Right cardiac atrium (tissue), 5 donors: ENCODE data around the gene GPR108. TPM values are rescaled to one million over a fixed set of nuclear protein-coding genes. Genes with fewer than 3 reads are reported as not detected.

Experiments
- ATAC-seq, 2 donors: fragments of 200-7000 bp; cut with Tn5 transposase; one replicate each; pipeline versions ENCODE4 v1.8.0 to v1.9.1; 2020; ENCODE audit warnings: moderate library complexity in 2 of 2, mild to moderate bottlenecking in 1 of 2
- DNase-seq, 3 donors: peaks; one replicate each; pipeline ENCODE4 v3.0.0-alpha.2; 2020
- H3K27ac ChIP-seq: one replicate; pipeline ENCODE4 v1.5.1; 2013; ENCODE audit warnings: mild to moderate bottlenecking, low read length, control low read depth, moderate library complexity
- H3K27me3 ChIP-seq: one replicate; pipeline ENCODE4 v1.6.1; 2013; ENCODE audit not compliant: control insufficient read depth, insufficient read depth
- H3K4me1 ChIP-seq: one replicate; pipeline ENCODE4 v1.6.1; 2013; ENCODE audit warnings: low read length; ENCODE audit not compliant: control insufficient read depth, insufficient read depth
- H3K4me3 ChIP-seq: one replicate; pipeline ENCODE4 v1.5.1; 2013; ENCODE audit warnings: low read length, control low read depth
- H3K9me3 ChIP-seq: one replicate; pipeline ENCODE4 v1.6.1; 2013; ENCODE audit warnings: low read length; ENCODE audit not compliant: control insufficient read depth
- WGBS: extraction: QIAGEN DNeasy Blood & Tissue Kit; methylation state at CpG from one replicate; pipeline ENCODE4 v1.1.7; 2013; 5-methylcytosine and 5-hydroxymethylcytosine counted together
- intact Hi-C, 4 donors: fragments of 100-400 bp; cut with DNase I; formaldehyde crosslinking; loops; one replicate each; pipeline versions ENCODE4 v1.11.0 to v1.14.0; 2022 to 2023
- polyA plus RNA-seq: library from polyadenylated mRNA; stranded (reverse); fragments of 200-250 nt; gene quantifications from one replicate; pipeline ENCODE4 v1.2.3, GENCODE V29; 2013
- total RNA-seq, 4 donors: library from RNA; stranded (reverse); fragmentation: NEBNext Ultra II Directional; extraction: Animal tissue kit (Norgen Biotek cat#: 25700); gene quantifications; one replicate each; pipeline ENCODE4 v1.2.1, GENCODE V29; 2021
- donor health status: healthy with polysubstance abuse.
- donor health status: DM: no; HTN: yes; CAD: no.
- donor health status: DM: no; HTN: no; CAD: no.
- donor health status: DM: no; HTN: yes; CAD: no; lungs with severe emphysema.
- donor health status: DM: yes; HTN: yes; CAD: no.

GPR108 gene
- total and polyA plus RNA-seq, 5 donors = 28.2 to 38.4 (median 35.8) TPM

DNA sequence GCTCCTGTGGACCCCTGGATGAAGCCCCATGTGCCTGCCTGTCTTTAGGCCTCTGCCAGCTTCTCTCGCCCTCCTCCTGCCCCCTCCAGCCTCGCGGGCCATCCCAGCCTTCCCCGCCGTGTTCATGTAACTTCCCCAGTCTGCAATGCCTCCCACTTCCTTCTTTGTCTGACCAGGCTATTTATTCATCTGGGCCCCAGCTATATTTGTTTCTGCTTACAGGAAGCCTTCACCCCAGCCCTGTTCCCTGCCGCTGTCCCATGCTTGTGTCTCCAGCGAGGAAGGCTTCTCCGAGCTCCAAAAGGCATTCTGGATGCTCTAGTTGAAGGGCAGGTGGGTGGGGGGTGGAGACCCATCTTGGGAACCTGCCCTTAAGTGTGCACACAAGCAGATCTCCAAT, 9.0 kb downstream of the GPR108 start:
- Histone ChIP-seq H3K4me1 (no peaks in the 10 kb centered on the region), H3K27me3 (no peaks in the 10 kb centered on the region), H3K27ac (no peak overlapping the region), H3K9me3 (no peaks in the 10 kb centered on the region), H3K4me3 (no peak overlapping the region)
- ATAC-seq (no peak), DNase-seq (peak in 2 of 3 donors; percentile 68 to 76)
- intact Hi-C loops = no loop called here
- 34% methylated on average over 8 of the region's 8 CpGs for WGBS

DNA sequence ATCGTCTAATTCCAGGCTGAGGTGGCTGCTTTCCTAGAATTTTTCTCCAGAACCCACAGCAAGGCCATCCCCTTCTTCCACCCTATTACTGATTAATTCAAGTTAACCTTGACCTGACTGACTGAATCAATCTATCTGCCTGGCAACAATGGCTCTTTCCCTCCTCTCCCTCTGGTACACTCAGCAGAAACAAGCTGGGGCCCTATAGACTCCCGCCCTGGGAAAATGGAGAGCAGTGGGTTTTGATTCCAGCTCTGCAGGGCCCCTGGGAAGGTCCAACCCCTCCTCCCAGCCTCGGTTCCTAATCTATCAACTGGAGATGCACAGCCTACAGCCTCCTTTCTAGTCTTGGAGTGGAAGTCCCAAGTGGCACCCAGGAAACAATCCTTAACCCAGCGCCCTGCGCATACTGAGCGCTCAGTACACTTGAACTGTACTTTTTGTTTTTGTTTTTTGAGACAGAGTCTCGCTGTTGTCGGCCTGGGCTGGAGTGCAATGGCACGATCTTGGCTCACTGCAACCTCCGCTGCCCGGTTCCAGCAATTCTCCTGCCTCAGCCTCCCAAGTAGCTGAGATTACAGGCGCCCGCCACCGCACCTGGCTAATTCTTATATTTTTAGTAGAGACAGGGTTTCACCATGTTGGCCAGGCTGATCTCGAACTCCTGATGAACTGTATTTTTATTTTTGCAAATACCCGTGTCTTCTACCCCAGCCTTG, 11.7 kb downstream of the GPR108 start:
- intact Hi-C loops = no loop called here
- H3K4me1 ChIP-seq = no peaks in the 10 kb centered on the region
- ATAC-seq (no peak), DNase-seq (peak in 1 of 3 donors; percentile 6)
- no peaks in the 10 kb centered on the region for H3K9me3 ChIP-seq
- WGBS = 88% methylated on average over 16 of the region's 16 CpGs
- no peak overlapping the region for H3K27ac ChIP-seq
- H3K27me3 ChIP-seq = no peaks in the 10 kb centered on the region
- no peak overlapping the region for H3K4me3 ChIP-seq

DNA sequence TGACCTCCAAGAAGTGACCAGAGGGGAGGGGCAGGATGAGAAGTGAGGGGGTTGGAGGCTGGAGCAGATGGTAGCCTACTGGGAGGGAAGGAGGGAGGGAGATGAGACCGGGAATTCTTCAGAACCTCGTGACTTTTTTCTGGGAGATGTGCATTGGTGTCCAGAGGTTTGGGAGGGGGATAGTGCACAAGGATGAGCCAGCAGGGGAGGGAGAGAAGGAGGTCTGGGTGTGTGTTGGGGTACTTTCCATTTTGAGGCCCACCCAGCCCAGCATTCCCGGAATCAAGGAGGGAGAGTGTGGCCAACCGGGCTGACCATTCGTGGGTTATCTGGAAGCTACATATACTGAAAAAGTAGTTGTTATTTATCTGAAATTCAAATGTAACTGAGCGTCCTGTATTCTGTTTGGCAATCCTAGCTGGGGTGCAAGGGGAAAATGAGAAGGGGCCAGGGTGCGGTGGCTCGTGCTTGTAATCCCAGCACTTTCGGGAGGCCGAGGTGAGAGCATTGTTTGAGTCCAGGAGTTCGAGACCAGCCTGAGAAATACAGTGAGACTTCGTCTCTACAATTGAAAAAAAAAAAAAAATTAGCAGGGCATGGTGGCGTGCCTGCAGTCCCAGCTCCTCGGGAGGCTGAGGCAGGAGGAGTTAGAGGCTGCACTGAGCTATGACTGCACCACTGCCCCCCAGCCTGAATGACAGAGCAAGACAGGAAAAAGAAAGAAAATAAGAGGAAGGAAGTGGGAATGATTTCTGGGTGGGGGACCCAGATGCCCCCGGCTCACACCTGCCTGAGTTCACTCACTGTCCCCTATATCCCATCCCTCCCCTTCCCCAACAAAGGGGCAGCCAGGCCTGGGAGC, 12.5 kb downstream of the GPR108 start:
- Histone ChIP-seq H3K9me3 (no peaks in the 10 kb centered on the region), H3K27me3 (no peaks in the 10 kb centered on the region), H3K4me3 (no peak overlapping the region), H3K4me1 (no peaks in the 10 kb centered on the region), H3K27ac (no peak overlapping the region)
- ATAC-seq (no peak), DNase-seq (peak in 1 of 3 donors; percentile 24)
- intact Hi-C loops = no loop called here
- 66% methylated on average over 15 of the region's 15 CpGs for WGBS

DNA sequence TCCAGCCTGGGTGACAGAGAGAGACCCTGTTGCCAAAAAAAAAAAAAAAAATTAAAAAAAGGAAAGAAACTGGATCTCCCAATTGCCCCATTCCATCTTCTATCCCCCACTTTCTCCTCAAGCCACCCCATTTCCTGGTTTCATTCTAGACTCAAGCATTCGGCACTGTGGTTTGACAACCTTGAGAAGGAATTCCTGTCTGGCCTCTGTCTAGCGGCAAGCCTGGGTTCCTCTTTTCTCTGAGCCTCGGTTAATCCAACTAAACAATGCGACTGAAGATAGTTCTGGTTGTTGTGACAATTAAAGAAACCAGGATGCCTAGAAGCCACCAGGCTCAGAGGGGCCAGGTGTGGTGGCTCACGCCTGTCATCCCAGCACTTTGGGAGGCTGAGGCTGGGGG, 13.6 kb downstream of the GPR108 start:
- 52% methylated on average over 5 of the region's 5 CpGs for WGBS
- H3K27me3 ChIP-seq = no peaks in the 10 kb centered on the region
- ATAC-seq = no peak
- H3K4me3 ChIP-seq = no peak overlapping the region
- no peaks in the 10 kb centered on the region for H3K9me3 ChIP-seq
- DNase-seq = peak in 1 of 3 donors; percentile 36
- no peak overlapping the region for H3K27ac ChIP-seq
- no peaks in the 10 kb centered on the region for H3K4me1 ChIP-seq
- intact Hi-C loops = no loop called here

DNA sequence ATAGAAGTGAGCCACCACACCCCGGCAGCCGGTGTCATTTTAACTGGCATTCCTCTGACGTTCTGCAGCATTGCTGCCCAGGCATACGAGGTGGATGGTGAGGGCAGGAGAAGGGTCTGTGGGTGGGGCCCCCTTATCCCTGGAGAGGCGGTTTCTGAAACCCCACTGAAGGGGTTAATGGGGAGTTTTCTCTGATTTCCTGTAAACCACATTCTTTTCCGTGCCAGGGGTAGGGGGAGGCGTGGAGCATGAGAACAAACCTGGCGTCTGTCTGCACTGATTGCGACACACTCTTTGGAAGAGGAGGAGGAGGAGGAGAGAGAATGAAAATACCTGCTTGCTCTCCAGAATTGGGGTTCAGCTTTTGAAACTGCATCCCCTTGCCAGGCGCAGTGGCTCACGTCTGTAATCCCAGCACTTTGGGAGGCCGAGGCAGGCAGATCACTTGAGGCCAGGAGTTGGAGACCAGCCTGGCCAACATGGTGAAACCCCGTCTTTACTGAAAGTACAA, 14.2 kb downstream of the GPR108 start:
- DNase-seq (peak; percentile 75 to 87 (median 77)), ATAC-seq (peak; percentile 28 to 47)
- no peak overlapping the region for H3K4me3 ChIP-seq
- H3K9me3 ChIP-seq = no peaks in the 10 kb centered on the region
- 20% methylated on average over 13 of the region's 13 CpGs for WGBS
- H3K27ac ChIP-seq = no peak overlapping the region
- H3K27me3 ChIP-seq = no peaks in the 10 kb centered on the region
- intact Hi-C loops = no loop called here
- H3K4me1 ChIP-seq = no peaks in the 10 kb centered on the region

DNA sequence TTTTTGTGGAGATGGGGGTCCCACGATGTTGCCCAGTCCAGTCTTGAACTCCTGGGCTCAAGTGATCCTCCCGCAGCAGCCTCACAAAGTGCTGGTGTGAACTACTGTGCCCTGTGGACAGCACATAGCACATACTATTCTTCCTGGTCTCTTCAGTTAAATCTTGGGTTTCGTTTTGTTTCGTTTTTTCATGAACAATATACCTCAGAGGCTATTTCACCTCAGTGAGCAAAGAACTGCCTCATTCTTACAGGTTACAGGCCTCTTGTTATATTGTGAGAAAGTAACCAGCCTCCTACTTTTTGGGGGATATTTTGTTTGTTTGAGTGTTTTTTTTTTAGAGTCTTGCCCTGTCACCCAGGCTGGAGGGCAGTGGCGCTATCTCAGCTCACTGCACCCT, 15.6 kb downstream of the GPR108 start:
- Histone ChIP-seq H3K27me3 (no peaks in the 10 kb centered on the region), H3K4me1 (no peaks in the 10 kb centered on the region), H3K9me3 (no peaks in the 10 kb centered on the region), H3K4me3 (no peak overlapping the region), H3K27ac (no peak overlapping the region)
- intact Hi-C loops = no loop called here
- DNase-seq = peak in 2 of 3 donors; percentile 9 to 17
- WGBS = 81% methylated on average over 5 of the region's 5 CpGs
- no peak for ATAC-seq

DNA sequence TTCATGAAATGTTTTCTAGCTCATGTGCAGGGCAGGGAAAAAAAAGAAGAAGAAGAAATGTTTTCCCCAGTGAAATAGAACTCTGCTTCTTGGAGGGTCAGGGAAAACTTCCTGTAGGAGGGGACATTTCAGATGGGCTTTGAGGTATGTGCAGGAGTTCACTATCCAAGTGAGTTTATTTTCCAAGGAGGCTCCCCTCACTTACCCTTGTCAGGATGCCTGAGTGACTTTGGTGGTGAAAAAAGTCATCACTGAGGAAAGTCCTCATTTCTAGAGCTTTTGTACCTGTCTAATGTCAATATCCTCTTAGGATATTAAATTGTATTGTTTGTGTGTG, 16.3 kb downstream of the GPR108 start:
- intact Hi-C loops = no loop called here
- no peak for ATAC-seq
- H3K4me1 ChIP-seq = no peaks in the 10 kb centered on the region

DNA sequence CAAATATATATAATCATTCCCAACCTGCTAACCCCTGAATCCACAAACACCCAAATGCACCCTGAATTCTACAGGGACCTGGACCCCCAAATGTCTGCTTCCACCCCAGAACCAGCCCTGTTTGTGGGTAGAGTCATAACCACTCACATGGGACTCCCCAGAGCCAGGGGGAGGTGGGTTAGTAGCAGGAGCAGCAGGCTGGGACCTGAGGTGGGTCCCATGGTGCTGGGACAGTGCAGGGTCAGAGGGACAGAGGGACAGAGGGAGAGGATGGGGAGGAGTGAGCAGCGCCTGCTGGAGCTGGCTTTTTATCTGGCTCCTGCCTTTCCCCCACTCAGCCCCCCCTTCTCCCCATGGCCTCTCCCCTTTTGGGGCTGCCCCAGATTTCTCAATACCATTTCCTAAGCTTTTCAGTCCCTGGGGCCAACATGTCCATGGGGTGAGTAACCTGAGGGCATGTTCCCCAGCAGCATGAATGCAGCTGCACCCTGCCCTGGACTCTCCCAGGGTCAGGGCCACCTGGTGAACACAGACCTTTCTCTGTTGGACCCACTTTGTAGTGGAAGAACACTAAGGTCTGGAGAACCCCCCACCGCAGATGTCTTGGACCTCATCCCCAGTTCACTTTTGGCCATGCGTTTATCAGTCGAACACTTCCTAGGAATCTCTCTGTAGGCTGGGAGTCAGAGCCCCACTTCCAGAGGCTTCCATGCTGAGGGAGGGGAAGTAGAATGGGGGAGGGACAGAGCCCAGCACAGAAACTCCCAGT, 16.8 kb downstream of the GPR108 start, which contains the start of gene C3:
C3 (minus strand) TSS at position 282 of the 769 bp plus-strand sequence; CDS start at position 221, 61 bp downstream.
- H3K27me3 ChIP-seq = no peaks in the 10 kb centered on the region
- peak within 1 kb of the TSS; percentile 55 for H3K27ac ChIP-seq
- intact Hi-C loops = no loop called here
- 40% methylated on average over 4 of the region's 4 CpGs for WGBS
- peak; percentile 84 to 86 for ATAC-seq
- peak; percentile 79 to 86 (median 80) for DNase-seq
- no peaks in the 10 kb centered on the region for H3K4me1 ChIP-seq
- H3K4me3 ChIP-seq = peak within 1 kb of the TSS; percentile 3
- no peaks in the 10 kb centered on the region for H3K9me3 ChIP-seq

More for the DNA sequence above, 16.3 kb downstream of the GPR108 start:
- Histone ChIP-seq H3K9me3 (no peaks in the 10 kb centered on the region), H3K4me3 (no peak overlapping the region), H3K27me3 (no peaks in the 10 kb centered on the region), H3K27ac (no peak overlapping the region)
- no peak for DNase-seq

DNA sequence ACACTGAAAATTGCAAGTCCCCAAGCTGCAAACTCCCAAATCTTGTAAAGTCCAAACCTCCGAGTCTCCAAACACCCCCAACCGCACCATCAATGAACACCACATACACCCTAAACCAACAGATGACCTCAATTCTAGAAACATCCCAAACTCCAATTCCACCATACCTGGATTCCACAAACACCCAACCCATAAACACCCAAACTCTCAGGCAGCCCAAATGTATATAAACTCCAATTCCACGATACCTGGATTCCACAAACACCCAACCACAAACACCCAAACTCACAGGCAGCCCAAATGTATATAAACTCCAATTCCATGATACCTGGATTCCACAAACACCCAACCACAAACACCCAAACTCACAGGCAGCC, 17.4 kb downstream of the GPR108 start:
- WGBS = 72% methylated on average over 3 of the region's 3 CpGs
- peak overlapping the region; percentile 3 for H3K4me3 ChIP-seq
- intact Hi-C loops = no loop called here
- no peaks in the 10 kb centered on the region for H3K4me1 ChIP-seq
- H3K9me3 ChIP-seq = no peaks in the 10 kb centered on the region
- H3K27me3 ChIP-seq = no peaks in the 10 kb centered on the region
- DNase-seq (no peak), ATAC-seq (no peak)
- H3K27ac ChIP-seq = peak overlapping the region; percentile 5

DNA sequence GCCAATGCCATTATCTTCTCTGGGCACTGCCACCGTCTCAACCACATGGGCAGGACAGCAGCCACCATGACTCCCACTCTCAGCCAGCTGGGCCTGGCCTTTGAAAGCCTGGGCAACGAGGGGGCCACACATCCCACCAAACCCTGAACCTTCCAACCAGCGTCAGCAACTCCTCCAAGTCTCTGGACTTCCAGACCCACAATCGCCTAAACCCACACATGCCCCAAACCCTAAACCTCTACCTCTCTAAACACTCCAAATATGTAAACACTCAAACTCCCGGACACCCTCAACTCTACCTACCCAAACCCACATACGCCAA, 17.9 kb downstream of the GPR108 start:
- H3K4me1 ChIP-seq = no peaks in the 10 kb centered on the region
- ATAC-seq = no peak
- no peak overlapping the region for H3K27ac ChIP-seq
- H3K9me3 ChIP-seq = no peaks in the 10 kb centered on the region
- DNase-seq = no peak
- intact Hi-C loops = no loop called here
- 69% methylated on average over 6 of the region's 6 CpGs for WGBS
- no peaks in the 10 kb centered on the region for H3K27me3 ChIP-seq
- H3K4me3 ChIP-seq = peak overlapping the region; percentile 3
